GM19452 (cell line): Measurements from ENCODE around the gene EHBP1L1.

Experiments used
- ATAC-seq: cut with Tn5 transposase; IDR thresholded peaks from one replicate; pipeline ENCODE4 v1.9.1; 2021; ENCODE audit not compliant: unreplicated experiment

The EHBP1L1 gene

DNA sequence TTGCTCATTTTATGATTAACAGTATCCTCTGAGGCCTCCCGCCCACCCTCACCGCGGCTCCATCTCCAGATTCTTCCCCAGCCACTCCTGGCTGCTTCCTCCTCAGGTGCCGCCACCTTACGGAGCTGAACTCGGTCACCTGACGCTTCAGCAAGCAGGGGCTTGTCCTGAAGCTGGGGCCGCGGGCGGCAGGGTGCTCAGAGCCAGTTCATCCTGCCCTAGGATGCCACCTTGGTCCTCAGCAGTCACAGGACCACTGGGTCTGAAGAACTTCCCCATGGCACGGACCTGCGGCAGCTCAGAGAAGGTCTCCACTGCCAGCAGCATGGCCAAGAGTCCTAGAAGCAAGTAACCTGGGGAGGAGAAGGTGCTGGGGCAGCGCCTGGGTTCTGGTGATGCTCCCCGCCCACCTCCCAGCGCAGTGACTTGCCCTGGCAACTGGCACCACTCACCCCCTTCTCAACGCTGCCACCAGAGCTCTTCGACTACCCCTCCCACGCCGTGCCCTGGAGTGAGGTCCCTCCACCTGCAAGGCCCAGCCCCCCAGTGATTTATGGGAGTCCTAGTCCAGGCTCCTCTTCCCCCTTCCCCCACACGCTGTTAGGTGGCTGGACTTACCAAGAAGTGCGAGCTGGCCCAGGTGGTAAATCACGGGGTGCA is 17.1 kb downstream of the EHBP1L1 start:
- ATAC-seq, result no peak

GRCh38 chr11:65593518-65594414 is 17.9 kb downstream of the EHBP1L1 start:
- no peak for ATAC-seq

- no peak for ATAC-seq
Measured at GRCh38 chr11:65595131-65595530, 19.3 kb downstream of the EHBP1L1 start.

GRCh38 chr11:65595543-65596281 is 19.9 kb downstream of the EHBP1L1 start, which contains the start of gene KCNK7:
Gene KCNK7, minus strand, starts transcription at chr11:65595800. Its CDS starts 28 bp downstream, at chr11:65595772.
- no peak for ATAC-seq

GRCh38 chr11:65596520-65596919 is 20.7 kb downstream of the EHBP1L1 start:
- ATAC-seq, result no peak

GRCh38 chr11:65598258-65598699 is 22.4 kb downstream of the EHBP1L1 start:
- no peak for ATAC-seq

DNA sequence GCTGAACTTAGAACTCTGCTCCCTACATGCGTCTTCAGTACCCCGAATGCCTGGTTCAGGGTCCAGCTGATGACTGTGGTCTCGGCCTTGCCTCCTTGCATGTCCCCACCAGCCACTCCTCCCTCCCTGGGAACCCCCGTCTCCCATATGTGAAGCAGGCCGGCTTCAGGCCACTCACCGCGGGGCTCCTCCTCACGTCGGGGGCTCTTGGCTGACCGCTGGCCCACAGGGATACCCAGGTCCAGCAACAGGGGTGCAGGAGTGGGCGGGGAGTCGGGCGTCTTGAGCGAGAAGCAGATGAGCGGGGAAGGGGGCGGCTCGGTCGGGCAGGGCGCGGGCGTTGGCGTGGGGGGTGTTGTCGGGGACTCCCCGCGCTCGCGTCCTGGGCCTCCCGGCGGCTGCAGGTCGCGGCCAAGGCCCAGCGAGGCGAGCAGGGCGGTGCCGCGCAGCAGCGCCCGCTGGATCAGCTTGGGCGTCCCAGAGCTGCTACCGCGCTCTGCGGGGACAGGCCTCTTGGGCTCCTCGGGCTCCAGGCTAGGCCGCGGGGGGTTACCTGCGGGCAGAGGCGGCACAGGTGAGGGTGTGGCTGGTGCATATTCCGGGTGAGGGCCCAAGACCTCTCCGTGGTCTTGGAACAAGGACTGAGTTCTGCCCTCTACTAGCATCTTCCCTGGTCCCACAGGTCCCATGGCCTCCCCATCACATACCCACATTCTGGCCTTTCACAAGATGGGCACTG is 23.5 kb downstream of the EHBP1L1 start:
- ATAC-seq, result no peak

DNA sequence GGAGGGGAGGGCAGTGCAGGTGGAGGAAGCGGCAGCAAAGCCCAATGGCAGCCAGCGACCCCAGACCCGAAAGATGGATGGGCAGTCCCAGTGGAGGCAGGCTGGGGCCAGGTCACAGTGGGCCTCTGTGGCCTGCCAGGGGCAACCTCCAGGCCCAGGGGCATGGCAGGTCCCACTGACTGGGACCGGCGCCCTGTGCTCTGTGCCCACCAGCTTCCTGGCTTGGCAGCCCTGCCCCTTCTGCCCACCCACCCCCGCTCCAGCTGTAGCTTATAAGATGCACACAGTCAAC is 24.0 kb downstream of the EHBP1L1 start:
- no peak for ATAC-seq

- no peak for ATAC-seq
Measured at GRCh38 chr11:65604258-65604657, 28.4 kb downstream of the EHBP1L1 start.

GRCh38 chr11:65606876-65607613 is 31.2 kb downstream of the EHBP1L1 start:
- ATAC-seq, result no peak

DNA sequence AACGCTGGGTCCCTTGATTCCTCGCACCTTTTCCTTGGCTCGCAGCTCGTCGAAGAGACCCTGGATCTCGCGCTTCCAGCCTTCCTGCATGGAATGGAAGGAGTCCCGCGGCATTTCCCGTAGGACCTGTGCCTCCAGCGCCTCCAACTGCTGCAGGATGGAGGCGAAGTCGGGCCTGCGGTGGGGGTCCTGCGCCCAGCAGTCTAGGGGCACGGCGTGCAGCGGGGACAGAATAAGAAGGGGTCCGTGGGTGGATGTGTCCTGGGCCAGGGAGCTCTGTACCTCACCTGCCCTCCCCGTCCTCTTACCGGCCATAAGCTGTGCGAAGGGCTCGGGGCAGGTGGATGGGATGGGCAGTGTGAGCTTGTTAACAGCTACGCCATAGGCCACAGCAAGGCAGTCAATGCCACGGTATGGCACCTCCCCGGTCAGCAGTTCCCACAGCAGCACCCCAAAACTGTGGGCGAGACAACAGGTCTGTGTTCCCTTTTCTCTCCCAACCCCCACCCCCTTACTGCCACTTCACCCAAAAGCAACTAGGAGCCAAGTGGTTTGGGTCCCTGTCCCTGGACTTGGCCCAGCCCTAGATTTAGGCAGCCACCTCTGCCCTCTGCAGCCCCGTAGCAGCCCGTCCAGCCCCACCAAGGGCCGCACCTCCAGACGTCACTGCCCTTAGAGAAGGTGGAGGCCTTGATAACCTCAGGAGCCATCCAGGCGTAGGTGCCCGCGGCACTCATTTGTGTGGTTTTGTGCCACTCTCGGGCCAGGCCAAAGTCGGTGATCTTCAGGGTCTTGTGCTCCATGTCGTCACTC is 32.0 kb downstream of the EHBP1L1 start:
- ATAC-seq, result no peak

- ATAC-seq, result no peak
Measured at GRCh38 chr11:65609229-65609628, 33.4 kb downstream of the EHBP1L1 start.

GRCh38 chr11:65609665-65610064 is 33.8 kb downstream of the EHBP1L1 start:
- ATAC-seq, result no peak

DNA sequence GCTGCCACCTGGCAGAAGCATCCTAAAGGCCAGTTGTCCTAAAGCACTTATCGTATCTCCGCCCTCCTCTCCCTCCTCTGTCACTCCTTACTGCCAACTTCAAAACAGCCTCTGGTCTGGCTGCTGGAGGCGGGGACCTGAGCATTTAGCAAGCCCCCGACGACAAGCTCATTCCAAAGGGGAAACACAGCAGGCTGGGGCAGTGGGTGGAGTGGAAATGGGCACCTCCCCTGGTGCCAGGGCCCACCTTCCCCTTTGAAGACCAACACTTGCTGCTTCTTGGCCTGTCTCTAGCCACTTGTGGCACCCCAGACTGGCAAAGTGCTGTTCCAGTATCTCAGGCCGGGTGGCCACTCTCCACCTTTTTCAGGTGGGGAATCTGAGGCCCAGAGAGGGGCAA is 34.6 kb downstream of the EHBP1L1 start:
- ATAC-seq, result no peak

GRCh38 chr11:65611028-65611757 is 35.3 kb downstream of the EHBP1L1 start:
- no peak for ATAC-seq

DNA sequence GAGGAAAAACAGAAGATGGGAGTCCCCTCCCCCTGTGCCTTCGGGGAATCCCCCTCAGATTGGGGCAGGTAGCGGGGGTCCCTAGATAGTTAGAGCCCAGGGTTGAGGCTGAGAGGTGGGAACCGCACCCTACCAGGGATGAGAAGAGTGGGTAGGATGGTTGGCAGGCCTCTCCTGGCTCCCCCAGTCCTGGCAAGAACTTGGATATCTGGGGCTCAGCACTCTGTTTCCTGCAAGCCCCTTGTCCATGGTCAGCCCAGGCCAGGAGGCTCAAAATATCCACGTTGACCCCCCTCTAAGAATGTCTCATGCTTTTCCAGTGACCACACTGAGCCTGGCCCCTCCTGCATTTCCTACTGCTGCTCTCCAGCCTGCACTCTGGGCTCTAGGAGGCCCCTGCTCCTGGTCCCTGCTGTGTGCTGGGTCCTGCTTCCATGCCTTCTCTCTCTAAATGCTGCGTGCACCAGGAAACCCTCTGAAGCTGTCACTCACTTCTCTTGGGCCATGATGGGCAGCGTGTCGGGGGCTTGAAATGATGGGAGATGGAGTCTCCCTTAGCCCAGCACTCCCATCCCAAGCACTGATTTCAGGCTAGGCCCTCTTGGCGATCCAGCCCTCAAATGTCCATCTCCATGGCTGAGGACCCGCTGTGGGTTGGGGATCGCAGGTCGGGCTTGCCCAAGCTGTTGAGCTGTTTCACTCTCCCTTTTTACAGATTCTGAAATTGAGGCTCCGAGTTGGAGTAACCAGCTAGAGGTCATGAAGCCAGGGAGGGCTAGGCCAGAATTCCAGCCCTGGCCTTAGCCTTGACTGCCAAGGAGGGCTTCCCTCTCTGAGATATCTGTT is 36.1 kb downstream of the EHBP1L1 start:
- no peak for ATAC-seq

DNA sequence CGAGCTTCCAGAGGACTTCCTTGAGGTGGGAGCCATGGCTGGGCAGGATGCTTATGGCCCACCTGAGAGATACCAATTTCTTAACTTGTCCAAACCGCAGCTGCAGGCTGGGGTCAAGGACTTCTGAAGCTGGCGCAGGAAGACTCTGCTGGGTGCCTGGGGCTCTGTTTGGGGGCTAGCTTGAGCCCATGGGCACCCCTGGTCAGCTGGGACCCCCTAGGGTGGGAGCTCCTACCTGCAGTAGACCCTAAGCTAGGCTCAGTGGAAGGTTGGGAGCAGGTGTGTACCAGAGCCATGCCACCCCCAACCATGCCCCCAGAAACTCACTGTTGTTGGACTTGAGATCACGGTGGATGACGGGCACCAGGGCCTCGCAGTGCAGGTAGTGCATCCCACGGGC is 36.8 kb downstream of the EHBP1L1 start:
- ATAC-seq, result no peak
